H9 (cell line): ENCODE measurements around the gene OLIG2. TPM values are rescaled to one million over a fixed set of nuclear protein-coding genes. Genes with fewer than 3 reads are reported as not detected.

ENCODE experiments used
- DNase-seq: peaks from one replicate; pipeline ENCODE4 v3.0.0-alpha.2; 2017
- H2AFZ ChIP-seq: one replicate; pipeline ENCODE4 v1.6.1; 2013; ENCODE audit warnings: mild to moderate bottlenecking, low read length, control low read depth, moderate library complexity
- H2AK5ac ChIP-seq: 2 replicates; pipeline ENCODE4 v1.6.1; 2013; ENCODE audit warnings: low read length, control low read depth, mixed read lengths; ENCODE audit not compliant: insufficient read length
- H2BK120ac ChIP-seq: one replicate; pipeline ENCODE4 v1.6.1; 2013; ENCODE audit warnings: low read depth, mild to moderate bottlenecking, low read length, control low read depth, inconsistent platforms; ENCODE audit not compliant: poor library complexity, severe bottlenecking
- H2BK12ac ChIP-seq: 2 replicates; pipeline ENCODE4 v1.6.1; 2013; ENCODE audit warnings: low read length, control low read depth, mixed read lengths, low read depth; ENCODE audit not compliant: insufficient read length
- H2BK15ac ChIP-seq: 2 replicates; pipeline ENCODE4 v1.6.1; 2013; ENCODE audit warnings: low read depth, low read length, control low read depth
- H2BK20ac ChIP-seq: one replicate; pipeline ENCODE4 v1.6.1; 2013; ENCODE audit warnings: low read depth, mild to moderate bottlenecking, low read length, control low read depth, inconsistent platforms; ENCODE audit not compliant: poor library complexity, severe bottlenecking
- H2BK5ac ChIP-seq: 2 replicates; pipeline ENCODE4 v1.6.1; 2013; ENCODE audit warnings: low read length, control low read depth, mixed read lengths; ENCODE audit not compliant: insufficient read length
- H3K14ac ChIP-seq: 2 replicates; pipeline ENCODE4 v1.6.1; 2013; ENCODE audit warnings: low read length, control low read depth; ENCODE audit not compliant: insufficient read depth
- H3K18ac ChIP-seq: 2 replicates; pipeline ENCODE4 v1.6.1; 2013; ENCODE audit warnings: low read depth, mild to moderate bottlenecking, mixed read lengths, low read length, control low read depth; ENCODE audit not compliant: insufficient read length
- H3K23ac ChIP-seq: 2 replicates; pipeline ENCODE4 v1.6.1; 2013; ENCODE audit warnings: low read length, control low read depth, mixed read lengths, low read depth; ENCODE audit not compliant: insufficient read length
- H3K23me2 ChIP-seq: 2 replicates; pipeline ENCODE4 v1.6.1; 2013; ENCODE audit warnings: low read depth, mild to moderate bottlenecking, mixed read lengths, low read length, control low read depth; ENCODE audit not compliant: insufficient read length, poor library complexity, severe bottlenecking
- H3K27ac ChIP-seq: 2 replicates; pipeline ENCODE4 v1.5.1; 2013; ENCODE audit warnings: low read length, control low read depth, mixed read lengths, low read depth; ENCODE audit not compliant: insufficient read length
- H3K27me3 ChIP-seq: 2 replicates; pipeline ENCODE4 v1.6.1; 2013; ENCODE audit warnings: low read length, control low read depth, inconsistent platforms; ENCODE audit not compliant: insufficient read depth
- H3K4ac ChIP-seq: 2 replicates; pipeline ENCODE4 v1.6.1; 2013; ENCODE audit warnings: low read depth, mild to moderate bottlenecking, control low read depth, inconsistent platforms, low read length, moderate library complexity
- H3K4me1 ChIP-seq: 2 replicates; pipeline ENCODE4 v1.6.1; 2013; ENCODE audit warnings: low read length, control low read depth, inconsistent platforms; ENCODE audit not compliant: insufficient read depth
- H3K4me2 ChIP-seq: 2 replicates; pipeline ENCODE4 v1.6.1; 2013; ENCODE audit warnings: low read length, control low read depth, mixed read lengths; ENCODE audit not compliant: insufficient read length, insufficient read depth
- H3K56ac ChIP-seq: 2 replicates; pipeline ENCODE4 v1.6.1; 2013; ENCODE audit warnings: low read depth, mild to moderate bottlenecking, mixed read lengths, low read length, control low read depth; ENCODE audit not compliant: insufficient read length
- H3K79me1 ChIP-seq: 2 replicates; pipeline ENCODE4 v1.6.1; 2013; ENCODE audit warnings: low read depth, mild to moderate bottlenecking, moderate library complexity, low read length, control low read depth, inconsistent platforms; ENCODE audit not compliant: insufficient read depth, poor library complexity, severe bottlenecking
- H3K79me2 ChIP-seq: 2 replicates; pipeline ENCODE4 v1.6.1; 2013; ENCODE audit warnings: low read length, control low read depth, inconsistent platforms; ENCODE audit not compliant: insufficient read depth
- H3K9ac ChIP-seq: 2 replicates; pipeline ENCODE4 v1.6.1; 2013; ENCODE audit warnings: low read length, control low read depth, mixed read lengths; ENCODE audit not compliant: insufficient read length; ENCODE audit errors: extremely low read depth
- H3K9me3 ChIP-seq: one replicate; pipeline ENCODE4 v1.6.1; 2013; ENCODE audit warnings: low read depth, low read length, inconsistent platforms; ENCODE audit not compliant: control insufficient read depth
- H3T11ph ChIP-seq: one replicate; pipeline ENCODE4 v1.6.1; 2013; ENCODE audit warnings: mild to moderate bottlenecking, low read length, control low read depth, inconsistent platforms
- H4K20me1 ChIP-seq: one replicate; pipeline ENCODE4 v1.6.1; 2013; ENCODE audit not compliant: control insufficient read depth, insufficient read length, insufficient read depth
- H4K5ac ChIP-seq: 2 replicates; pipeline ENCODE4 v1.6.1; 2013; ENCODE audit warnings: low read depth, mild to moderate bottlenecking, mixed read lengths, low read length, control low read depth; ENCODE audit not compliant: insufficient read length
- H4K8ac ChIP-seq: replicated peaks from 2 replicates; pipeline ENCODE4 v1.6.1; 2013; ENCODE audit warnings: low read length, control low read depth, mixed read lengths, low read depth; ENCODE audit not compliant: insufficient read length
- H4K91ac ChIP-seq: 2 replicates; pipeline ENCODE4 v1.6.1; 2013; ENCODE audit warnings: low read depth, mild to moderate bottlenecking, moderate library complexity, mixed read lengths, low read length, control low read depth; ENCODE audit not compliant: insufficient read length
- H3K27ac Mint-ChIP-seq, 3 experiments: 2 replicates in 2 of 3; 3 replicates in 1 of 3; pipeline ENCODE4 v1.8.0; 2020 to 2021; ENCODE audit warnings: mixed read lengths in 3 of 3, mild to moderate bottlenecking in 1 of 3, moderate library complexity in 1 of 3
- H3K27me3 Mint-ChIP-seq: 2 replicates; pipeline ENCODE4 v1.8.0; 2021; ENCODE audit warnings: low read depth, mild to moderate bottlenecking, moderate library complexity, mixed read lengths
- H3K36me3 Mint-ChIP-seq, 3 experiments: 2 replicates in 2 of 3; 3 replicates in 1 of 3; pipeline ENCODE4 v1.8.0; 2020 to 2021; ENCODE audit warnings: low read depth in 3 of 3, mixed read lengths in 3 of 3; ENCODE audit not compliant: insufficient read depth in 1 of 3
- H3K4me1 Mint-ChIP-seq, 2 experiments: 2 replicates each; pipeline ENCODE4 v1.8.0; 2020; ENCODE audit warnings: mixed read lengths in 2 of 2
- H3K4me3 Mint-ChIP-seq, 2 experiments: 2 replicates in 1 of 2; 3 replicates in 1 of 2; pipeline ENCODE4 v1.8.0; 2020 to 2021; ENCODE audit warnings: mild to moderate bottlenecking in 2 of 2, mixed read lengths in 2 of 2, moderate library complexity in 1 of 2
- H3K9me3 Mint-ChIP-seq, 2 experiments: 2 replicates in 1 of 2; 3 replicates in 1 of 2; pipeline ENCODE4 v1.8.0; 2020; ENCODE audit warnings: mild to moderate bottlenecking in 2 of 2, mixed read lengths in 2 of 2, moderate library complexity in 1 of 2
- CTCF ChIP-seq: fragments of 200-600 bp; sonication (generic); conservative IDR thresholded peaks from 3 replicates; pipeline ENCODE4 v1.8.0; 2021; ENCODE audit warnings: antibody characterized with exemption, mild to moderate bottlenecking
- WGBS: extraction: QIAGEN DNeasy Blood & Tissue Kit; methylation state at CpG from one replicate; pipeline ENCODE4 v1.1.7; 2013; ENCODE audit warnings: missing lambda C conversion rate, low lambda C conversion rate, mixed read lengths; ENCODE audit not compliant: insufficient read length; ENCODE audit errors: extremely low coverage; 5-methylcytosine and 5-hydroxymethylcytosine counted together
- total RNA-seq: library from RNA; stranded (reverse); gene quantifications from 2 replicates; pipeline ENCODE4 v1.2.1, GENCODE V29; 2021

Gene OLIG2
- total RNA-seq, 1 experiment from 2014 or later: 1.4 TPM

GRCh38 chr21:33075596-33076195, 50.0 kb downstream of the OLIG2 start:
- Mint-ChIP-seq H3K27ac (peak overlapping the region in 2 of 3 experiments; percentile 33 to 68; a peak in 3 of 7 replicates), H3K4me1 (peaks cover 59 to 70% of the 10 kb centered on the region in 2 experiments), H3K4me3 (peak overlapping the region in 1 of 2 experiments; percentile 52; a peak in 2 of 5 replicates)

More at GRCh38 chr21:33075596-33076195, 50.0 kb downstream of the OLIG2 start:
- Histone ChIP-seq H3K4ac (no peak overlapping the region), H3K4me2 (peak overlapping the region; percentile 19), H3K4me1 (peaks cover 23% of the 10 kb centered on the region), H4K91ac (no peak overlapping the region), H3K79me2 (no peaks in the 10 kb centered on the region), H3K14ac (0 out of 2 replicates have a peak overlapping the region, but pooled peaks have one; percentile 33), H3K56ac (no peak overlapping the region), H2AFZ (no peak overlapping the region), H2BK15ac (no peak overlapping the region), H3K9me3 (no peaks in the 10 kb centered on the region), H4K8ac (no peak overlapping the region), H3T11ph (no peak overlapping the region), H2AK5ac (no peak overlapping the region), H3K23ac (no peak overlapping the region), H2BK120ac (no peak overlapping the region), H4K20me1 (no peaks in the 10 kb centered on the region), H3K27me3 (peaks cover 47% of the 10 kb centered on the region), H3K9ac (no peak overlapping the region), H3K18ac (no peak overlapping the region), H3K79me1 (no peaks in the 10 kb centered on the region), H2BK12ac (no peak overlapping the region), H3K23me2 (peaks cover 12% of the 10 kb centered on the region), H2BK5ac (no peak overlapping the region), H3K27ac (no peak overlapping the region), H2BK20ac (no peak overlapping the region), H4K5ac (no peak overlapping the region)
- TF ChIP-seq CTCF: no peak
- Mint-ChIP-seq H3K9me3 (no peaks in the 10 kb centered on the region; a peak in 2 of 5 replicates), H3K36me3 (no peaks in the 10 kb centered on the region), H3K27me3 (peaks cover 83% of the 10 kb centered on the region)
- no CpG with 5 or more reads among the region's 11 CpGs for WGBS
- peak; percentile 50 for DNase-seq
